ENCODE data around the gene LGR6. TPM values are rescaled to one million over a fixed set of nuclear protein-coding genes. Genes with fewer than 3 reads are reported as not detected.
A peak's percentile ranks its signal among the peaks of the same experiment; 100 is the strongest.

The LGR6 gene
- total and polyA plus RNA-seq, 10 of the 15 experiments (the other 5 are each of a cell fraction or from before 2014, with no cell fraction given) = not detected

DNA sequence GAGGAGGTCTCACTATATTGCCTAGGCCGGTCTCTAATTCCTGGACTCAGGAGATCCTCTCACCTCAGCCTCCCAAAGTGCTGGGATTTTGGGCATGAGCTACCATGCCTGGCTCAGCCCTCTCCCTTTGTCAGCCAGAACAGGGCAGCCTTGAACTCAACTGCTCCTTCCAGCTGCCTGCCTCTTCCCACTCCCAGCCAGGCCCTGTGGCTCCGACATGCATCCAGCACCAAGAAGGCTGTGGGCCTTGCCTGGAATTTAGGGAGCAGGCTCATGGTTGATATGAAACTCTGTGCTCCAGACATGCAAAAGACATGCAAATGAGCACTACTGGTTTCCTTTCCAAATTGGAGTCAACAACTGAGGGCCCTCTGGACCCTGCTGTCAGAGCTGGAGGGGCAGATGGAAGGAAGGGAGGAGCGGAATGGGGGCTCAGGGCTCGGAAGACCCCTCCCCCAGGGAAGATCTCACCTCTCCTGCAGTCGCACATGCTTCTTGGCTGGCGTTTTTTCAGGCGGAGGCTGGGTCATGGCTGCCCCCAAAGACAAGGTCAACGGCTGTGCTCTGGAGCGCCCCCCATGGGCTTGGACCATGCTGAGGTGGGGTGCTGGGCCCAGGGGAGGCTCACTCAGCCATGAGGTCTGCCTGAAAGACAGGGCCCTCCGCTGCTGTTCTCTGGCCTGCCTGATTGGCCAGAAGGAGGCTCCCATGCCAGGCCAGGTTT lies 34.6 kb upstream of the LGR6 start (continued):
- TF ChIP-seq SIX5 (IDR thresholded peaks at IDR 0.05; ENCODE audit: low read depth, low read length, severe bottlenecking) (no peak), NKRF (conservative IDR thresholded peaks at IDR 0.05) (0 out of 2 replicates have a peak, but pooled peaks have one; percentile 73), POLR2AphosphoS5 (IDR thresholded peaks at IDR 0.05; ENCODE audit: low read length) (no peak), SMC3 (IDR thresholded peaks at IDR 0.05; ENCODE audit: borderline replicate concordance, low read length) (no peak), BCL11A (IDR thresholded peaks at IDR 0.05; ENCODE audit: low read depth, low read length) (0 out of 2 replicates have a peak, but pooled peaks have one; percentile 6), PBX3 (IDR thresholded peaks at IDR 0.05; ENCODE audit: insufficient replicate concordance, low read depth, low read length) (peak; percentile 7), RAD51 (IDR thresholded peaks at IDR 0.05) (no peak), IRF4 (IDR thresholded peaks at IDR 0.05; ENCODE audit: low read depth, low read length) (no peak), MYC (IDR thresholded peaks at IDR 0.05; ENCODE audit: insufficient read depth, insufficient read length, insufficient replicate concordance, low read length, severe bottlenecking) (no peak), IRF3 (IDR thresholded peaks at IDR 0.05) (no peak)
- TF ChIP-seq, protein P1, sequence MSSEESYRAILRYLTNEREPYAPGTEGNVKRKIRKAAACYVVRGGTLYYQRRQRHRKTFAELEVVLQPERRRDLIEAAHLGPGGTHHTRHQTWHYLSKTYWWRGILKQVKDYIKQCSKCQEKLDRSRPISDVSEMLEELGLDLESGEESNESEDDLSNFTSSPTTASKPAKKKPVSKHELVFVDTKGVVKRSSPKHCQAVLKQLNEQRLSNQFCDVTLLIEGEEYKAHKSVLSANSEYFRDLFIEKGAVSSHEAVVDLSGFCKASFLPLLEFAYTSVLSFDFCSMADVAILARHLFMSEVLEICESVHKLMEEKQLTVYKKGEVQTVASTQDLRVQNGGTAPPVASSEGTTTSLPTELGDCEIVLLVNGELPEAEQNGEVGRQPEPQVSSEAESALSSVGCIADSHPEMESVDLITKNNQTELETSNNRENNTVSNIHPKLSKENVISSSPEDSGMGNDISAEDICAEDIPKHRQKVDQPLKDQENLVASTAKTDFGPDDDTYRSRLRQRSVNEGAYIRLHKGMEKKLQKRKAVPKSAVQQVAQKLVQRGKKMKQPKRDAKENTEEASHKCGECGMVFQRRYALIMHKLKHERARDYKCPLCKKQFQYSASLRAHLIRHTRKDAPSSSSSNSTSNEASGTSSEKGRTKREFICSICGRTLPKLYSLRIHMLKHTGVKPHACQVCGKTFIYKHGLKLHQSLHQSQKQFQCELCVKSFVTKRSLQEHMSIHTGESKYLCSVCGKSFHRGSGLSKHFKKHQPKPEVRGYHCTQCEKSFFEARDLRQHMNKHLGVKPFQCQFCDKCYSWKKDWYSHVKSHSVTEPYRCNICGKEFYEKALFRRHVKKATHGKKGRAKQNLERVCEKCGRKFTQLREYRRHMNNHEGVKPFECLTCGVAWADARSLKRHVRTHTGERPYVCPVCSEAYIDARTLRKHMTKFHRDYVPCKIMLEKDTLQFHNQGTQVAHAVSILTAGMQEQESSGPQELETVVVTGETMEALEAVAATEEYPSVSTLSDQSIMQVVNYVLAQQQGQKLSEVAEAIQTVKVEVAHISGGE (CRISPR knock-in tag; IDR thresholded peaks at IDR 0.05) = no peak
- TF ChIP-seq, protein P2, sequence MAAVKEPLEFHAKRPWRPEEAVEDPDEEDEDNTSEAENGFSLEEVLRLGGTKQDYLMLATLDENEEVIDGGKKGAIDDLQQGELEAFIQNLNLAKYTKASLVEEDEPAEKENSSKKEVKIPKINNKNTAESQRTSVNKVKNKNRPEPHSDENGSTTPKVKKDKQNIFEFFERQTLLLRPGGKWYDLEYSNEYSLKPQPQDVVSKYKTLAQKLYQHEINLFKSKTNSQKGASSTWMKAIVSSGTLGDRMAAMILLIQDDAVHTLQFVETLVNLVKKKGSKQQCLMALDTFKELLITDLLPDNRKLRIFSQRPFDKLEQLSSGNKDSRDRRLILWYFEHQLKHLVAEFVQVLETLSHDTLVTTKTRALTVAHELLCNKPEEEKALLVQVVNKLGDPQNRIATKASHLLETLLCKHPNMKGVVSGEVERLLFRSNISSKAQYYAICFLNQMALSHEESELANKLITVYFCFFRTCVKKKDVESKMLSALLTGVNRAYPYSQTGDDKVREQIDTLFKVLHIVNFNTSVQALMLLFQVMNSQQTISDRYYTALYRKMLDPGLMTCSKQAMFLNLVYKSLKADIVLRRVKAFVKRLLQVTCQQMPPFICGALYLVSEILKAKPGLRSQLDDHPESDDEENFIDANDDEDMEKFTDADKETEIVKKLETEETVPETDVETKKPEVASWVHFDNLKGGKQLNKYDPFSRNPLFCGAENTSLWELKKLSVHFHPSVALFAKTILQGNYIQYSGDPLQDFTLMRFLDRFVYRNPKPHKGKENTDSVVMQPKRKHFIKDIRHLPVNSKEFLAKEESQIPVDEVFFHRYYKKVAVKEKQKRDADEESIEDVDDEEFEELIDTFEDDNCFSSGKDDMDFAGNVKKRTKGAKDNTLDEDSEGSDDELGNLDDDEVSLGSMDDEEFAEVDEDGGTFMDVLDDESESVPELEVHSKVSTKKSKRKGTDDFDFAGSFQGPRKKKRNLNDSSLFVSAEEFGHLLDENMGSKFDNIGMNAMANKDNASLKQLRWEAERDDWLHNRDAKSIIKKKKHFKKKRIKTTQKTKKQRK (IDR thresholded peaks at IDR 0.05; ENCODE audit: low read depth, low read length) = no peak
- TF ChIP-seq, protein P3, sequence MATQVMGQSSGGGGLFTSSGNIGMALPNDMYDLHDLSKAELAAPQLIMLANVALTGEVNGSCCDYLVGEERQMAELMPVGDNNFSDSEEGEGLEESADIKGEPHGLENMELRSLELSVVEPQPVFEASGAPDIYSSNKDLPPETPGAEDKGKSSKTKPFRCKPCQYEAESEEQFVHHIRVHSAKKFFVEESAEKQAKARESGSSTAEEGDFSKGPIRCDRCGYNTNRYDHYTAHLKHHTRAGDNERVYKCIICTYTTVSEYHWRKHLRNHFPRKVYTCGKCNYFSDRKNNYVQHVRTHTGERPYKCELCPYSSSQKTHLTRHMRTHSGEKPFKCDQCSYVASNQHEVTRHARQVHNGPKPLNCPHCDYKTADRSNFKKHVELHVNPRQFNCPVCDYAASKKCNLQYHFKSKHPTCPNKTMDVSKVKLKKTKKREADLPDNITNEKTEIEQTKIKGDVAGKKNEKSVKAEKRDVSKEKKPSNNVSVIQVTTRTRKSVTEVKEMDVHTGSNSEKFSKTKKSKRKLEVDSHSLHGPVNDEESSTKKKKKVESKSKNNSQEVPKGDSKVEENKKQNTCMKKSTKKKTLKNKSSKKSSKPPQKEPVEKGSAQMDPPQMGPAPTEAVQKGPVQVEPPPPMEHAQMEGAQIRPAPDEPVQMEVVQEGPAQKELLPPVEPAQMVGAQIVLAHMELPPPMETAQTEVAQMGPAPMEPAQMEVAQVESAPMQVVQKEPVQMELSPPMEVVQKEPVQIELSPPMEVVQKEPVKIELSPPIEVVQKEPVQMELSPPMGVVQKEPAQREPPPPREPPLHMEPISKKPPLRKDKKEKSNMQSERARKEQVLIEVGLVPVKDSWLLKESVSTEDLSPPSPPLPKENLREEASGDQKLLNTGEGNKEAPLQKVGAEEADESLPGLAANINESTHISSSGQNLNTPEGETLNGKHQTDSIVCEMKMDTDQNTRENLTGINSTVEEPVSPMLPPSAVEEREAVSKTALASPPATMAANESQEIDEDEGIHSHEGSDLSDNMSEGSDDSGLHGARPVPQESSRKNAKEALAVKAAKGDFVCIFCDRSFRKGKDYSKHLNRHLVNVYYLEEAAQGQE (IDR thresholded peaks at IDR 0.05; ENCODE audit: low read depth, low read length) = no peak
